D341Med (cell line): ENCODE measurements around the gene MMD.
"Not testable (repeated sequence)": the region's sequence is repeated elsewhere in the genome, so short reads cannot be mapped to it uniquely, and the experiment has no call there.

Experiments
- DNase-seq: peaks from one replicate; pipeline ENCODE4 v3.0.0; 2012; ENCODE audit warnings: low spot score

Gene MMD

GRCh38 chr17:55422828-55423164, 1.2 kb upstream of the MMD start:
- DNase-seq = not testable (repeated sequence)

GRCh38 chr17:55420776-55421178, 858 bp downstream of the MMD start:
- DNase-seq = peak; percentile 68

GRCh38 chr17:55420067-55420775, 1.4 kb downstream of the MMD start:
- no peak for DNase-seq

- DNase-seq = no peak
These were observed 3.0 kb downstream of the MMD start for GRCh38 chr17:55418369-55419268.

- DNase-seq = no peak
These were observed 4.0 kb downstream of the MMD start for GRCh38 chr17:55417411-55418268.

- DNase-seq = no peak
These were observed 5.1 kb downstream of the MMD start for GRCh38 chr17:55416470-55417052.

- DNase-seq = no peak
These were observed 5.6 kb downstream of the MMD start for GRCh38 chr17:55416000-55416399.

GRCh38 chr17:55414983-55415382, 6.7 kb downstream of the MMD start:
- peak; percentile 55 for DNase-seq

GRCh38 chr17:55413825-55414489, 7.7 kb downstream of the MMD start:
- no peak for DNase-seq

GRCh38 chr17:55411463-55411855, 10.2 kb downstream of the MMD start:
- peak; percentile 60 for DNase-seq

GRCh38 chr17:55410722-55411462, 10.7 kb downstream of the MMD start:
- DNase-seq = no peak

- no peak for DNase-seq
These were observed 12.4 kb downstream of the MMD start for GRCh38 chr17:55409030-55409800.

GRCh38 chr17:55407641-55408566, 13.7 kb downstream of the MMD start:
- DNase-seq = no peak

GRCh38 chr17:55405600-55405999, 16.0 kb downstream of the MMD start:
- no peak for DNase-seq

- not testable (repeated sequence) for DNase-seq
These were observed 17.4 kb downstream of the MMD start for GRCh38 chr17:55404197-55404596.

- no peak for DNase-seq
These were observed 19.3 kb downstream of the MMD start for GRCh38 chr17:55402374-55402773.

- DNase-seq = no peak
These were observed 22.9 kb downstream of the MMD start for GRCh38 chr17:55398689-55399088.

GRCh38 chr17:55395803-55396505, 25.7 kb downstream of the MMD start:
- no peak for DNase-seq
